Activated CD4-positive, alpha-beta T cell treated with anti-CD3 and anti-CD28 coated beads, Interleukin-2, amount 10 ng/mL, durations not matched to agents 7 days and 5 days (primary cell): ENCODE results near the gene NR4A1. TPM values are rescaled to one million over a fixed set of nuclear protein-coding genes. Genes with fewer than 3 reads are reported as not detected.

ENCODE experiments used
- CTCF ChIA-PET: fragments of 350-600 bp; sonication (Branson Sonifier 250); formaldehyde crosslinking; loops from one replicate; lab custom pipeline; 2021; ENCODE audit warnings: antibody characterized with exemption; lab: Charles Lee
- POLR2A ChIA-PET: fragments of 350-600 bp; sonication (Branson Sonifier 250); formaldehyde crosslinking; loops from one replicate; lab custom pipeline; 2021; ENCODE audit warnings: antibody characterized with exemption; lab: Charles Lee
- DNase-seq: peaks from one replicate; pipeline ENCODE4 v3.0.0-alpha.2; 2020
- H3K27ac Mint-ChIP-seq: one replicate; pipeline ENCODE4 v1.8.0; 2021; ENCODE audit warnings: mild to moderate bottlenecking, moderate library complexity, mixed read lengths
- H3K27me3 Mint-ChIP-seq: one replicate; pipeline ENCODE4 v1.8.0; 2021; ENCODE audit warnings: mixed read lengths
- H3K36me3 Mint-ChIP-seq: one replicate; pipeline ENCODE4 v1.8.0; 2021; ENCODE audit warnings: low read depth, mixed read lengths
- H3K4me1 Mint-ChIP-seq: one replicate; pipeline ENCODE4 v1.8.0; 2021; ENCODE audit warnings: mixed read lengths
- H3K4me3 Mint-ChIP-seq: one replicate; pipeline ENCODE4 v1.8.0; 2021; ENCODE audit warnings: mild to moderate bottlenecking, moderate library complexity, mixed read lengths
- H3K9me3 Mint-ChIP-seq: one replicate; pipeline ENCODE4 v1.8.0; 2021; ENCODE audit warnings: mixed read lengths
- total RNA-seq, 2 experiments: library from RNA; stranded (reverse); gene quantifications; one replicate each; pipeline ENCODE4 v1.2.3, GENCODE V29; 2021

The NR4A1 gene
- total RNA-seq, 2 experiments from 2014 or later = 2.1 to 2.7 TPM

DNA sequence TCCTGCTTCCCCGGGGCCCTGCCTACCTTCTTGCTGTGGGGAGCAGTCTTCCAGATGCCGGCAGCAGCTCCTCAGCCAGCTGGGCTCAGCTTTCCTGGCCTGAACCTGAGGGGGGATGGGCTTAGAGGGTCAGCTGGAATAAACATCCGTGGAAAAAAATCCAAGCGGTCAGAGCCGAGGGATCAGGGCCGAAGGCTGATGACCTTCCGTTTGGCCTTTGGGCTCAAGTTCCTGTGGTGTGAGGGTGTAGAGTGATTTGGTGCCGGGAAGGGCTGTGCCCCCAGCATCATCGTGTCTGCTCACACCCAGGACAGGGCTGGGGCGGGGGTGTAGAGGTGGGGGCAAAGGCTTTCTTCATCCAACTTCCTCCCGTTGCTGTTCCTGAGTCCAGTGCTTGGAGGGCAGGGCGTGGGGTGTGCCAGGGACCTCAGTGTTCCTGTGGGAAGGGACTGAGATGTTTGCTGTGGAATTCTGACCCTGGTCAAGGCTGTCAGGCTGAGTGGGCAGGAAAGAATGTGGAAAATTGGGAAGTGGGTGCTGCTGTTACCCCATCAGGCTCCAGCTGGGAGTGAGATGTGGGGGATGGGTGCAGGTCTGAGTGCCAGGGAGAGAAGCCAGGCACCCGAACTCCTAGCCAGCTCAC, 30.9 kb downstream of the NR4A1 start:
- H3K36me3 Mint-ChIP-seq = peaks cover 8% of the 10 kb centered on the region
- peaks cover 1% of the 10 kb centered on the region for H3K27me3 Mint-ChIP-seq
- no peaks in the 10 kb centered on the region for H3K9me3 Mint-ChIP-seq
- no peak overlapping the region for H3K27ac Mint-ChIP-seq
- ChIA-PET POLR2A (interaction anchor here (0.7 kb wide), 1 partner anchor 1041 kb away, joined by 3 read pairs; no protein-coding TSS in a partner anchor), CTCF (interaction anchor here (0.6 to 5.1 kb wide), 7 partner anchors 13 to 879 kb away, joined by 3 to 60 read pairs (median 3); partner anchors contain the start of gene ATG101)
- H3K4me1 Mint-ChIP-seq = peaks cover 14% of the 10 kb centered on the region
- no peak overlapping the region for H3K4me3 Mint-ChIP-seq
- no peak for DNase-seq

DNA sequence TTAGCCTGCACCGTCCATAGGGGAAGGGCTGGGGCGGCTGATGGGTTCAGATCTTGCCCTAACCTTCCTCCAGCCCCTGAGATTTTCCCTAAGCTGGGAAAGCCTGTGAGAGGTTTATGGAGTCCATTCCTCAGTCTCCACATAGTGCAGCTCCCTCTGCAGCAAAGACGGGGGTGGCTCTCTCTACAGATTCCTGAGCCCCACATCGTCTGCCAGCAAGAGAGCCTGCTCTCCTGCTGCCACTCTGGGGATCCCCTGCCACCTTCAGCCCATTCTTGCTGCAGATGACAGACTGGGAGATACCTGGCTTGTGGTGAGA, 31.4 kb downstream of the NR4A1 start:
- Mint-ChIP-seq H3K27ac (no peak overlapping the region), H3K9me3 (no peaks in the 10 kb centered on the region), H3K27me3 (peaks cover 6% of the 10 kb centered on the region), H3K36me3 (peaks cover 7% of the 10 kb centered on the region), H3K4me3 (no peak overlapping the region), H3K4me1 (peaks cover 14% of the 10 kb centered on the region)
- CTCF ChIA-PET = interaction anchor here (0.6 to 5.1 kb wide), 7 partner anchors 14 to 878 kb away, joined by 3 to 60 read pairs (median 3); partner anchors contain the start of gene ATG101
- POLR2A ChIA-PET = no interaction called here
- DNase-seq = no peak

GRCh38 chr12:52082988-52083637, 31.9 kb downstream of the NR4A1 start:
- Mint-ChIP-seq H3K27me3 (peaks cover 11% of the 10 kb centered on the region), H3K9me3 (no peaks in the 10 kb centered on the region), H3K27ac (no peak overlapping the region), H3K4me1 (peaks cover 14% of the 10 kb centered on the region), H3K4me3 (no peak overlapping the region), H3K36me3 (peaks cover 2% of the 10 kb centered on the region)
- peak; percentile 73 for DNase-seq
- ChIA-PET POLR2A (no interaction called here), CTCF (interaction anchor here (0.7 to 5.1 kb wide), 5 partner anchors 14 to 57 kb away, joined by 3 to 60 read pairs (median 3); partner anchors contain the start of gene ATG101)

- Mint-ChIP-seq H3K4me3 (no peak overlapping the region), H3K36me3 (no peaks in the 10 kb centered on the region), H3K4me1 (peaks cover 14% of the 10 kb centered on the region), H3K27me3 (peaks cover 16% of the 10 kb centered on the region), H3K27ac (no peak overlapping the region), H3K9me3 (no peaks in the 10 kb centered on the region)
- ChIA-PET POLR2A (no interaction called here), CTCF (interaction anchor here (1.0 to 5.1 kb wide), 3 partner anchors 10 to 57 kb away, joined by 3 to 60 read pairs (median 7); partner anchors contain the start of gene ATG101)
- no peak for DNase-seq
Observed at GRCh38 chr12:52083638-52083996, 32.4 kb downstream of the NR4A1 start.

DNA sequence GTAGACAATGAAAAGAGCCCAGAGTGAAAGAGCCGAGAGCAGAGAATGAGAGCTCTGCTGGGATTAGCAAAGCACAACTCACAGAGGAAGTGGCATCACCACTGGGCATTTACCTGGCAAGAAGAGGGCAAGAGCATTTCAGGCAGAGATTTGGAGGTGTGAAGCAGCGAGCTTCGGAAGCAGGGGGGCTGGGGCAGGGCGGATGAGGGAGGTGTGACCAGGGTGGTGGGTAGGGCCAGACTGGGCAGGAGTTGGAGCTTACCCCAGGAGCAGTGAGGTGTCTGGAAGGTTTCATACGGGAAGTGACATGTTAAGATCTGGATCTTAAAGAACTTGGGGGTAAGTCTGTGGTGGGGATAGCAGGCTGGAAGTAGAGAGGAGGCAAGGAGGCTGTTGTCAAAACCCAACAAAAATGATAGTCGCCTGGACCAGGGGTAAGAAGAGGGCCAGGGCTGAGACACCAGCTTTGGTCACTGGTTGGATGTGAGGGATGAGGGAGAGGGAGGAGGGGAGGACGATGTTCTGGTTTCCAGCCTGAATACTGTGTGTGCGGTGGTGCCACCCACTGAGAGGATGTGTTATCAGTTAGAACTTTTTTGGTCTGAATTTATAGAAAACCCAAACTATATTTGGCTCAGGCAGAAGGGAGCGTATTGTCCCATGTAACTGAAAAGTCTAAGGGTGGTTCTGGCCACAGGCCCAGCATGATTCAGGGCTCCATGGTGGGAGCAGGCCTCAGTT, 33.4 kb downstream of the NR4A1 start:
- H3K4me3 Mint-ChIP-seq = no peak overlapping the region
- ChIA-PET CTCF (interaction anchor here (0.6 to 5.1 kb wide), 11 partner anchors 10 to 198 kb away, joined by 3 to 60 read pairs (median 4); partner anchors contain the start of gene ATG101), POLR2A (interaction anchor here (0.6 kb wide), 1 partner anchor 39 kb away, joined by 3 read pairs; no protein-coding TSS in a partner anchor)
- DNase-seq = no peak
- peaks cover 14% of the 10 kb centered on the region for H3K4me1 Mint-ChIP-seq
- no peaks in the 10 kb centered on the region for H3K9me3 Mint-ChIP-seq
- H3K27ac Mint-ChIP-seq = no peak overlapping the region
- peaks cover 21% of the 10 kb centered on the region for H3K27me3 Mint-ChIP-seq
- no peaks in the 10 kb centered on the region for H3K36me3 Mint-ChIP-seq

DNA sequence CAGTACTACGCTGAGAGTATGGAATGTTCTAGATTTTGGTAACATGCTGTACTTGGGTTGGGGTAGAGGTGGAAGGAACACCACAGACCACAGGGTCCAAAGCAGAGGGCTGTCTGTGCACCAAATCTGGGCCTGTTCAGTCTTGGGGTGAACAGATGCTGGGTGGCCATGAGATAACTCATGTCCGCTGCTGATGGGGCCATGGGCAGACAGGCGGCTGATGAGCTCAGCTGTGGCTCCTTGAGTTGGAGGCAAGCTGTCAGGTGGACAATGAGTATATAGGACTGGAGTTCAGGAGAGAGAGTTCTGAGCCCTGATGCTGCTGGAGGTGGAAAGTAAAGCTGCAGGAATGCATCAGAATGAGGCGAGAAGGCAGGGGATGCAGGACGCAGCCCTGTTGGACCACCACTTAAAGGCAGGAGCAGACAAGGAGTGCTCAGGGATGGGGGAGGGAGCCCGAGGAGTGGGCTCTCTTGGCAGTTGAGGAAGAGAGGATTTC, 34.5 kb downstream of the NR4A1 start:
- H3K4me1 Mint-ChIP-seq = peaks cover 13% of the 10 kb centered on the region
- ChIA-PET CTCF (interaction anchor here (1.0 to 3.1 kb wide), 5 partner anchors 9 to 93 kb away, joined by 3 to 22 read pairs (median 5); partner anchors contain the start of gene ATG101), POLR2A (interaction anchor here (0.6 kb wide), 1 partner anchor 38 kb away, joined by 3 read pairs; no protein-coding TSS in a partner anchor)
- no peaks in the 10 kb centered on the region for H3K9me3 Mint-ChIP-seq
- DNase-seq = no peak
- H3K27ac Mint-ChIP-seq = no peak overlapping the region
- H3K36me3 Mint-ChIP-seq = no peaks in the 10 kb centered on the region
- peaks cover 32% of the 10 kb centered on the region for H3K27me3 Mint-ChIP-seq
- no peak overlapping the region for H3K4me3 Mint-ChIP-seq

- Mint-ChIP-seq H3K27ac (no peak overlapping the region), H3K9me3 (no peaks in the 10 kb centered on the region), H3K4me3 (no peak overlapping the region), H3K27me3 (peaks cover 38% of the 10 kb centered on the region), H3K4me1 (peaks cover 13% of the 10 kb centered on the region), H3K36me3 (no peaks in the 10 kb centered on the region)
- DNase-seq = no peak
- ChIA-PET POLR2A (no interaction called here), CTCF (interaction anchor here (1.6 to 3.1 kb wide), 3 partner anchors 8 to 63 kb away, joined by 4 to 22 read pairs (median 5); no protein-coding TSS in a partner anchor)
Observed at GRCh38 chr12:52086366-52086765, 35.1 kb downstream of the NR4A1 start.

- no peaks in the 10 kb centered on the region for H3K36me3 Mint-ChIP-seq
- peak overlapping the region; percentile 44 for H3K27ac Mint-ChIP-seq
- no peak for DNase-seq
- H3K27me3 Mint-ChIP-seq = peaks cover 47% of the 10 kb centered on the region
- no peaks in the 10 kb centered on the region for H3K9me3 Mint-ChIP-seq
- no peak overlapping the region for H3K4me3 Mint-ChIP-seq
- CTCF ChIA-PET = interaction anchor here (3.1 kb wide), 1 partner anchor 62 kb away, joined by 22 read pairs; no protein-coding TSS in a partner anchor
- POLR2A ChIA-PET = no interaction called here
- peaks cover 7% of the 10 kb centered on the region for H3K4me1 Mint-ChIP-seq
Observed at GRCh38 chr12:52086944-52087835, 35.9 kb downstream of the NR4A1 start.

DNA sequence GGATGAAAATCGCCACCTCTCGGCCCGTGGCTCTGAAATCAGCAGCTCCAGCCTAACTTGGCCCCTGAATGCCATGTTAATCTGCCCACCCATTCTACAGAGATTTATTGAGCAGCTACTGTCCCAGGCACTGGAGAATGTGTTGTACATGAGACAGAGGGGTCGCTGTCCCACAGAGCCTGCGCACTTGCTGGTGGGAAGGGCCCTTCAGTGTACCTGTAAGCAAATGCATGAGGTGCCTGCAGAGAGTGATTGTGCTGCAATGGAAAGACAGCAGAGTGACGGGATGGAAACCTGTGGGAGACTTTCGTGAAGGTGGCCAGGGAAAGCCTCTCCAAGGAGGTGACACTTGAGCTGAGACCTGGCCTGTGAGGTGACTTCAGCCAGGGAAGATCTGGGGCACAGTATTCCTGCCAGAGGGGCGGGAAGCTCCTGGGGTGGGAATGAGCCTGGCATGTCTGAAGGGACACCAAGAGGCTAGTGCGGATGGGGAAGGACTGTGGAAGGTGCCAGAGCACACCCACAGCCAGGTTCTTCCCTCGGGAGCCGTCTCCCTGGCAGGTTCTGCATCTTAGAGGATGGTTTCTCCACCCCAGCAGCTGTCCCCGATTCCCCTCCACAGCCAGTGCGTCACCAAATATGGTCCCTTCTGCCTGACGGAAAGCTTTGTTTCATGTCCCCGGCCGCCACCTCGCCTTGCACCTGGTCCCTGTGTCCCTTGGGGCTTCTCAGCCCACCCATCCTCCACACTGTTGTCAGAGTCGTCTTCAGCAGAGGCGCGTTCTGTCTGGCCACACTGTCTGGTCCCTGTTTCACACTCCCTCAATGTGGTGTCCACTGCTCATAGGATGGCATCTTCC, 36.9 kb downstream of the NR4A1 start:
- POLR2A ChIA-PET = no interaction called here
- H3K27ac Mint-ChIP-seq = no peak overlapping the region
- DNase-seq = no peak
- H3K4me1 Mint-ChIP-seq = peaks cover 6% of the 10 kb centered on the region
- no peak overlapping the region for H3K4me3 Mint-ChIP-seq
- H3K36me3 Mint-ChIP-seq = no peaks in the 10 kb centered on the region
- peaks cover 52% of the 10 kb centered on the region for H3K27me3 Mint-ChIP-seq
- no peaks in the 10 kb centered on the region for H3K9me3 Mint-ChIP-seq
- CTCF ChIA-PET = interaction anchor here (3.1 kb wide), 1 partner anchor 63 kb away, joined by 22 read pairs; no protein-coding TSS in a partner anchor

GRCh38 chr12:52089491-52089890, 38.2 kb downstream of the NR4A1 start:
- peaks cover 52% of the 10 kb centered on the region for H3K27me3 Mint-ChIP-seq
- POLR2A ChIA-PET = interaction anchor here (0.6 kb wide), 1 partner anchor 727 kb away, joined by 3 read pairs; no protein-coding TSS in a partner anchor
- no peaks in the 10 kb centered on the region for H3K4me1 Mint-ChIP-seq

DNA sequence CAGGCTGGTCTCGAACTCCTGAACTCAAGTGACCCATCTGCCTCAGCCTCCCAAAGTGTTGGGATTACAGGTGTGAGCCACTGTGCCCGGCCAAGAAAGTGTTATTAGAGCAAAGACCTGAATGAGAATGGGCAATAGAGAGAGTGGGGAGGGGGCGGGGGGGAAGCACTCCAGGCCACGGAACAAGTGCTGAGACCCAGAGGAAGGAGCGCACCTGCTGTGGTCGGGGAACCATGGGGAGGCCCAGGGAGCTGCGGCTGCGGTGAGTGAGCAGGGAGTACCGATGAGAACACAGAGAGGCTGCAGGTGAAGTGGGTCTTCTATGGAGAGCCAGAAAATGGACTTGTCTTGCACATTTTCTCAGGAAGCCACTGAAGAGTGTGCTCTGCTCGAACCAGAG, 39.0 kb downstream of the NR4A1 start:
- no peak for DNase-seq
- Mint-ChIP-seq H3K36me3 (no peaks in the 10 kb centered on the region), H3K4me3 (no peak overlapping the region), H3K9me3 (no peaks in the 10 kb centered on the region), H3K4me1 (no peaks in the 10 kb centered on the region), H3K27ac (no peak overlapping the region), H3K27me3 (peaks cover 52% of the 10 kb centered on the region)
- POLR2A ChIA-PET = no interaction called here
- CTCF ChIA-PET = interaction anchor here (1.3 to 1.9 kb wide), 2 partner anchors 65 to 67 kb away, joined by 4 to 14 read pairs; no protein-coding TSS in a partner anchor

More at GRCh38 chr12:52089491-52089890, 38.2 kb downstream of the NR4A1 start:
- Mint-ChIP-seq H3K9me3 (no peaks in the 10 kb centered on the region), H3K36me3 (no peaks in the 10 kb centered on the region), H3K27ac (no peak overlapping the region), H3K4me3 (no peak overlapping the region)
- DNase-seq = no peak
- CTCF ChIA-PET = interaction anchor here (0.6 kb wide), 1 partner anchor 488 kb away, joined by 4 read pairs; no protein-coding TSS in a partner anchor
